Thoracic aorta (tissue), 2 donors: Measurements from ENCODE around the gene SH3PXD2B. TPM values are rescaled to one million over a fixed set of nuclear protein-coding genes. Genes with fewer than 3 reads are reported as not detected.
A peak's percentile ranks its signal among the peaks of the same experiment; 100 is the strongest.

Experiments
- ATAC-seq: fragments of 150-250 bp; one replicate; pipeline ENCODE4 v1.8.0; 2017; ENCODE audit warnings: low read depth; ENCODE audit not compliant: insufficient number of reproducible peaks, low FRiP score
- DNase-seq: peaks from one replicate; pipeline ENCODE4 v3.0.0-alpha.2; 2020; ENCODE audit warnings: low spot score
- H3K27ac ChIP-seq, 2 donors: fragments of 200-600 bp; sonication (generic); 1 replicate in 1 of 2; 2 replicates in 1 of 2; pipeline ENCODE4 v1.5.1; 2016; ENCODE audit warnings: mild to moderate bottlenecking in 2 of 2, moderate library complexity in 2 of 2
- H3K27me3 ChIP-seq: fragments of 200-600 bp; sonication (generic); replicated peaks from 2 replicates; pipeline ENCODE4 v1.6.0; 2016; ENCODE audit warnings: mild to moderate bottlenecking; ENCODE audit not compliant: insufficient read depth
- H3K36me3 ChIP-seq: fragments of 200-600 bp; sonication (generic); one replicate; pipeline ENCODE4 v1.5.1; 2016
- H3K4me1 ChIP-seq, 2 donors: fragments of 200-600 bp; sonication (generic); 1 replicate in 1 of 2; 2 replicates in 1 of 2; pipeline versions ENCODE4 v1.5.1 to v1.6.0; 2016; ENCODE audit warnings: low read depth in 2 of 2, mild to moderate bottlenecking in 1 of 2; ENCODE audit not compliant: control insufficient read depth in 1 of 2
- H3K4me3 ChIP-seq: fragments of 200-600 bp; sonication (generic); 2 replicates; pipeline ENCODE4 v1.5.1; 2016; ENCODE audit warnings: mild to moderate bottlenecking
- H3K9me3 ChIP-seq: fragments of 200-600 bp; sonication (generic); 2 replicates; pipeline ENCODE4 v1.5.1; 2016
- total RNA-seq, 2 donors: library from RNA; depleted of rRNA; stranded (reverse); fragments of >200 nt; gene quantifications; one replicate each; pipeline versions ENCODE4 v1.1.0 to v1.2.3, GENCODE V29; 2016
- TF ChIP-seq, protein P1 (sequence below): fragments of 200-600 bp; sonication (generic); IDR thresholded peaks from one replicate; pipeline ENCODE4 v1.5.1; 2019; ENCODE audit warnings: antibody characterized with exemption

Gene SH3PXD2B
- total RNA-seq, 2 donors from 2014 or later, result 31.4 to 42.0 TPM

DNA sequence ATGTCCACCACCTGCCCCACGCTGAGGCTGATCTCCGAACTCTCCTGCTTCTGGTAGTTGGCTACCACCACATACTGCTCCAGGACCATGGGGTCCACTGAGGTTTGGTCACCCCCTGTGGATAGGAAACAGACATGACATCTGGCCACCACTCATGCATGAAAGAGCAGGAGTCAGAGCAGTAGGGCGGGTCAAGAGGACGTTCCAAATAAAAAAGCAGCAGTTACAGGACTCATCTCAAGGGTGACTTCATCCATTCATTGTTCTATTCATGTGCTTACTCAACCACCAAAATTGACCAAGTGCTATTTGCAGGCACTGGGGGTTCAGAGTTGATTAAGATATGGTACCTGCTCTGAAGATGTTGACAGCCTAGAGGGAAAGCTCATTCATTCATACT is 91.6 kb downstream of the SH3PXD2B start:
- Histone ChIP-seq H3K9me3 (no peaks in the 10 kb centered on the region), H3K36me3 (peaks cover 17% of the 10 kb centered on the region), H3K27me3 (no peaks in the 10 kb centered on the region), H3K4me1 (peaks cover 0 to 2% of the 10 kb centered on the region in 2 donors), H3K4me3 (no peak overlapping the region), H3K27ac (no peak overlapping the region)
- ATAC-seq, result no peak
- TF ChIP-seq, protein P1, sequence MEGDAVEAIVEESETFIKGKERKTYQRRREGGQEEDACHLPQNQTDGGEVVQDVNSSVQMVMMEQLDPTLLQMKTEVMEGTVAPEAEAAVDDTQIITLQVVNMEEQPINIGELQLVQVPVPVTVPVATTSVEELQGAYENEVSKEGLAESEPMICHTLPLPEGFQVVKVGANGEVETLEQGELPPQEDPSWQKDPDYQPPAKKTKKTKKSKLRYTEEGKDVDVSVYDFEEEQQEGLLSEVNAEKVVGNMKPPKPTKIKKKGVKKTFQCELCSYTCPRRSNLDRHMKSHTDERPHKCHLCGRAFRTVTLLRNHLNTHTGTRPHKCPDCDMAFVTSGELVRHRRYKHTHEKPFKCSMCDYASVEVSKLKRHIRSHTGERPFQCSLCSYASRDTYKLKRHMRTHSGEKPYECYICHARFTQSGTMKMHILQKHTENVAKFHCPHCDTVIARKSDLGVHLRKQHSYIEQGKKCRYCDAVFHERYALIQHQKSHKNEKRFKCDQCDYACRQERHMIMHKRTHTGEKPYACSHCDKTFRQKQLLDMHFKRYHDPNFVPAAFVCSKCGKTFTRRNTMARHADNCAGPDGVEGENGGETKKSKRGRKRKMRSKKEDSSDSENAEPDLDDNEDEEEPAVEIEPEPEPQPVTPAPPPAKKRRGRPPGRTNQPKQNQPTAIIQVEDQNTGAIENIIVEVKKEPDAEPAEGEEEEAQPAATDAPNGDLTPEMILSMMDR, result no peak
- DNase-seq, result no peak

DNA sequence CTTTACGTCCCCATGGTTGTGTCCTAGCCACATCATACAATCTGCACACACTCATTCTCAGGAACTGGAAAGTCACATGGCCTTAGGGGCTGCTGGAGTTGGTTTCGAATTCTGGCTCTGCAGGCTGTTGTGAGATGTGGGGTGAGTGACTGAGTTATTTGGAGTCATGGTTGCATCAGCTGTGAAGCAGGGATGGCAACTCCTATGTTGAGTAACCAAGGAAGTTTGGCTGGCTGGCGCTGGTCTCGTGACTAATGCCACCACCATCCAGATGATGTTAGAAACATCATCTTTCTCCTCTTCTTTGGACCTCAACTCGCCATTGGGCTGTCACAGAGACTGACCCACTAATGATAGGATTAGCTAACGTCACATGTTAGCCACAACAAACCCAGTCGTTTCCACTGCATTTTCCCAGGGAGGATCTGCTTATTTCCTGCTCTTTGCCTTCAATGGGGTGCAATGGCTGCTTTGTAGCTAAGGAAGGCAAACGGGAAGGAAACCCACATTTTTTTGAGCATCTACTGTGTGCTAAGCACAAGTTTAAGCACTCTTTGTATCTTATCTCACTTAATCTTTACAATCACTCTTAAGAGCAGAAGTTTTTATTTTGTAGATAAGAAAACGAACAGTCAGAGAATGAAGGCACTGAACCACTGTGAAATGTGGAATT is 92.6 kb downstream of the SH3PXD2B start:
- ATAC-seq (peak; percentile 98), DNase-seq (peak; percentile 31)
- Histone ChIP-seq H3K27ac (peak overlapping the region in 1 of 2 donors; percentile 34), H3K4me1 (peaks cover 0 to 2% of the 10 kb centered on the region in 2 donors), H3K9me3 (no peaks in the 10 kb centered on the region), H3K4me3 (no peak overlapping the region), H3K27me3 (no peaks in the 10 kb centered on the region), H3K36me3 (peaks cover 19% of the 10 kb centered on the region)
- TF ChIP-seq, protein P1, result no peak

DNA sequence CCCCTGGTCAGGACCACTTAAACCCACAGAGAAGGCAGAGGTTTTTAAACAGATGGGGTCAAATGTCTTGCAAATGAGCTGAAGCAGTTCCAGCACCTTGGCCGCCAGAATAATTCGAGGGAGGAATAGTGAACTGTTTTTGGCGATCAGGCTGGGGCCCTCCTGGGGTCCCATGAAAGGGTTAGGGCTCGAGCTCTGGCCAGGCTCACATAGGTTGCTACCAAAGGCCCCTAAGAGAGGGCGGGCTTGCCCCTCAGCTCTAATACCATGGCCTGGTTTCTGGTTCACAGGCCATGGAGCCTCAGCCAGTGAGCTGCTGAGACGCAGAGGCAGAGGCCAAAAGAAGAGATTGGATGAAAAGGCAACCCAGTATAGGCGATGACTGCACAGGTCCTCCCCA is 96.0 kb downstream of the SH3PXD2B start:
- no peak for ATAC-seq
- Histone ChIP-seq H3K27me3 (no peaks in the 10 kb centered on the region), H3K27ac (no peak overlapping the region), H3K36me3 (peaks cover 41% of the 10 kb centered on the region), H3K4me3 (no peak overlapping the region), H3K4me1 (peaks cover 0 to 2% of the 10 kb centered on the region in 2 donors), H3K9me3 (no peaks in the 10 kb centered on the region)
- TF ChIP-seq, protein P1, result no peak
- DNase-seq, result no peak

DNA sequence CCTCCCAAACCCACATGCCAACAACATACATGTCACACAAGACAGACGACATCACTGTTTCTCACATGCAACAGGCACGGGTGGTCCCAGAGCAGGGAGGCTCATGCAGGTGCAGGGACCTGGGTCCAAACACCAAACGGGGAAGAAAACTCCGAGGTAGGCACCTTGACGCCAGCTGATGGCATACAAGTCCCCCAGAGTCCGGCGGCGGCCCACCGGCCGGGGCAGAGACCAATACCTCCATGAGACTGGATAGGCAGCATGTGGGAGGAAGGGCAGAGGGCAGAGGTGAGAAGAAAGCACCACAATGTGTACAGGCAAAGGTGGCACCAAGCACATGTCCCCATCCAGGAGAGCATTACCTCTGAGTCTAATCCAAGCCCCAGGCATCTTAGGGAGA is 97.8 kb downstream of the SH3PXD2B start:
- ATAC-seq (no peak), DNase-seq (no peak)
- Histone ChIP-seq H3K4me1 (no peaks in the 10 kb centered on the region), H3K27ac (no peak overlapping the region), H3K4me3 (no peak overlapping the region), H3K27me3 (no peaks in the 10 kb centered on the region), H3K9me3 (no peaks in the 10 kb centered on the region), H3K36me3 (peaks cover 57% of the 10 kb centered on the region)
- TF ChIP-seq, protein P1, result no peak

DNA sequence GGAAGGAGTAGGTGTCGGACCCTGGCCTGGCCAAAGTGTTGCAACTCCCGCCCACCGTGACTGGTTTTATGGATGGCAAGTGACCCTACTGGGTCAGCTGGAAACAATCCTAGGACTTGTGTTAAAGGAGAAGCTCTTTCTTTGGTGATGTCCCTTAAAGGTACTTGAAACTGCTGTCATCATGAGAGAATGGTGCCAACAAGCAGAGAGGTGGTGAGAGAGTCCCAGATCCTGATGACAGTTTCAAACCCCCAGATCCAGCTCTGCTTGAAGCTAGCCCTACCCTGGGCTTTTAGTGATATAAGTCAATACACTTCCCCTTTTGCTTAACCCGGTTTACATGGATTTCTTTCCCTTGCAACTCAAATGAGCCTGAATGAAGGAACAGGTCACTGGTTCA is 98.3 kb downstream of the SH3PXD2B start:
- H3K4me3 ChIP-seq, result no peak overlapping the region
- no peaks in the 10 kb centered on the region for H3K4me1 ChIP-seq
- TF ChIP-seq, protein P1, result no peak
- DNase-seq, result no peak
- H3K27me3 ChIP-seq, result no peaks in the 10 kb centered on the region
- no peak for ATAC-seq
- peaks cover 58% of the 10 kb centered on the region for H3K36me3 ChIP-seq
- H3K9me3 ChIP-seq, result no peaks in the 10 kb centered on the region
- H3K27ac ChIP-seq, result no peak overlapping the region
